ENCODE results near the gene AHSG. TPM values are rescaled to one million over a fixed set of nuclear protein-coding genes. Genes with fewer than 3 reads are reported as not detected.

Gene AHSG
- total RNA-seq, 1 experiment from 2014 or later = not detected

GRCh38 chr3:186665625-186666188 is 52.8 kb downstream of the AHSG start, which contains the start of gene HRG:
Gene HRG, plus strand, starts transcription at chr3:186666014. Its CDS starts 18 bp downstream, at chr3:186666032.
- Histone ChIP-seq H2AFZ (ENCODE audit: low read length) (no peak within 1 kb of the TSS), H4K20me1 (ENCODE audit: low read length) (no peaks in the 10 kb centered on the region), H3K79me2 (ENCODE audit: low read length) (no peaks in the 10 kb centered on the region), H3K9ac (ENCODE audit: low read length) (no peak within 1 kb of the TSS), H3K27ac (ENCODE audit: low read length) (no peak within 1 kb of the TSS), H3K4me1 (ENCODE audit: insufficient read depth, low read length) (peaks cover 12% of the 10 kb centered on the region), H3K4me2 (ENCODE audit: low read length) (no peak within 1 kb of the TSS), H3K4me3 (ENCODE audit: low read length) (no peak within 1 kb of the TSS), H3K36me3 (ENCODE audit: low read depth, low read length) (no peaks in the 10 kb centered on the region), H3K27me3 (ENCODE audit: low read length) (peaks cover 7% of the 10 kb centered on the region; the same call in 1 of the 2 replicates), H3K9me3 (ENCODE audit: low read length) (no peaks in the 10 kb centered on the region), H3K9me2 (replicated peaks; ENCODE audit: low read length) (no peaks in the 10 kb centered on the region), H3F3A (ENCODE audit: low read length, unreplicated experiment) (no peaks in the 10 kb centered on the region)
- CTCF ChIA-PET = no interaction called here
- TF ChIP-seq CTCF (conservative IDR thresholded peaks at IDR 0.05; ENCODE audit: low read depth, low read length) (no peak), EZH2phosphoT487 (IDR thresholded peaks at IDR 0.05; ENCODE audit: borderline replicate concordance, low read length) (no peak), EZH2 (IDR thresholded peaks at IDR 0.05; ENCODE audit: low read length, unreplicated experiment) (no peak)
- DNase-seq (no peak), ATAC-seq (no peak)
- intact Hi-C loops (cut with micrococcal nuclease) = no loop called here
- BruUV-seq (replicated peaks) = no TSS peak
- POLR2A ChIA-PET (ENCODE audit: unreplicated experiment) = no interaction called here

- Histone ChIP-seq H3K9me3 (ENCODE audit: low read length) (no peaks in the 10 kb centered on the region), H2AFZ (ENCODE audit: low read length) (no peak overlapping the region), H3F3A (ENCODE audit: low read length, unreplicated experiment) (no peaks in the 10 kb centered on the region), H3K4me2 (ENCODE audit: low read length) (no peak overlapping the region), H3K36me3 (ENCODE audit: low read depth, low read length) (no peaks in the 10 kb centered on the region), H3K4me3 (ENCODE audit: low read length) (no peak overlapping the region), H3K27me3 (ENCODE audit: low read length) (peaks cover 7% of the 10 kb centered on the region; the same call in 1 of the 2 replicates), H3K9me2 (replicated peaks; ENCODE audit: low read length) (no peaks in the 10 kb centered on the region), H3K9ac (ENCODE audit: low read length) (no peak overlapping the region), H4K20me1 (ENCODE audit: low read length) (no peaks in the 10 kb centered on the region), H3K27ac (ENCODE audit: low read length) (no peak overlapping the region), H3K79me2 (ENCODE audit: low read length) (no peaks in the 10 kb centered on the region), H3K4me1 (ENCODE audit: insufficient read depth, low read length) (peaks cover 12% of the 10 kb centered on the region)
- CTCF ChIA-PET = no interaction called here
- DNase-seq = no peak
- intact Hi-C loops (cut with micrococcal nuclease) = no loop called here
- BruUV-seq (replicated peaks) = no TSS peak
- POLR2A ChIA-PET (ENCODE audit: unreplicated experiment) = no interaction called here
- no peak for ATAC-seq
- no peak for TF ChIP-seq CTCF (conservative IDR thresholded peaks at IDR 0.05; ENCODE audit: low read depth, low read length)
- TF ChIP-seq EZH2phosphoT487 (IDR thresholded peaks at IDR 0.05; ENCODE audit: borderline replicate concordance, low read length) = no peak
- no peak for TF ChIP-seq EZH2 (IDR thresholded peaks at IDR 0.05; ENCODE audit: low read length, unreplicated experiment)
Measured at GRCh38 chr3:186668426-186668825, 55.6 kb downstream of the AHSG start.

- intact Hi-C loops (cut with micrococcal nuclease) = no loop called here
- POLR2A ChIA-PET (ENCODE audit: unreplicated experiment) = no interaction called here
- BruUV-seq (replicated peaks) = no TSS peak
- Histone ChIP-seq H3K9me3 (ENCODE audit: low read length) (no peaks in the 10 kb centered on the region), H3K4me3 (ENCODE audit: low read length) (no peak overlapping the region), H3K9me2 (replicated peaks; ENCODE audit: low read length) (no peaks in the 10 kb centered on the region), H2AFZ (ENCODE audit: low read length) (0 out of 2 replicates have a peak overlapping the region, but pooled peaks have one; percentile 7), H3K9ac (ENCODE audit: low read length) (no peak overlapping the region), H3K27me3 (ENCODE audit: low read length) (peaks cover 6% of the 10 kb centered on the region; the same call in 1 of the 2 replicates), H3K4me1 (ENCODE audit: insufficient read depth, low read length) (peaks cover 12% of the 10 kb centered on the region), H4K20me1 (ENCODE audit: low read length) (no peaks in the 10 kb centered on the region), H3K4me2 (ENCODE audit: low read length) (no peak overlapping the region), H3K79me2 (ENCODE audit: low read length) (no peaks in the 10 kb centered on the region), H3K27ac (ENCODE audit: low read length) (peak overlapping the region; percentile 23; the same call in 1 of the 2 replicates), H3F3A (ENCODE audit: low read length, unreplicated experiment) (no peaks in the 10 kb centered on the region), H3K36me3 (ENCODE audit: low read depth, low read length) (no peaks in the 10 kb centered on the region)
- CTCF ChIA-PET = no interaction called here
- no peak for TF ChIP-seq EZH2phosphoT487 (IDR thresholded peaks at IDR 0.05; ENCODE audit: borderline replicate concordance, low read length)
- no peak for TF ChIP-seq EZH2 (IDR thresholded peaks at IDR 0.05; ENCODE audit: low read length, unreplicated experiment)
- no peak for TF ChIP-seq CTCF (conservative IDR thresholded peaks at IDR 0.05; ENCODE audit: low read depth, low read length)
- DNase-seq = peak; percentile 57
- ATAC-seq = no peak
Measured at GRCh38 chr3:186669378-186670084, 56.7 kb downstream of the AHSG start.
